GM12878 (cell line): ENCODE results near the gene SPRYD7.

Experiments used
- CEBPB ChIP-seq, 2 experiments: fragments of 150-350 bp in 1 of 2; IDR thresholded peaks; 2 replicates each; pipeline ENCODE4 v1.6.1; 2012 to 2014; ENCODE audit warnings: low read depth in 2 of 2, low read length in 2 of 2, borderline replicate concordance in 1 of 2, inconsistent platforms in 1 of 2
- CTCF ChIP-seq, 3 experiments: IDR thresholded peaks in 2 of 3; conservative IDR thresholded peaks in 1 of 3; 2 replicates each; pipeline ENCODE4 v1.5.1; 2011; ENCODE audit warnings: low read depth in 3 of 3, low read length in 3 of 3, mild to moderate bottlenecking in 3 of 3, control low read depth in 2 of 3, moderate library complexity in 2 of 3, inconsistent platforms in 1 of 3, mixed read lengths in 1 of 3; ENCODE audit not compliant: control insufficient read depth in 2 of 3, insufficient read depth in 1 of 3; ENCODE audit errors: extremely low read depth in 1 of 3
- EP300 ChIP-seq, 2 experiments: fragments of 150-350 bp in 1 of 2; IDR thresholded peaks; 2 replicates each; pipeline ENCODE4 v1.6.1; 2011 to 2012; ENCODE audit warnings: low read depth in 2 of 2, low read length in 2 of 2, borderline replicate concordance in 1 of 2, improper control_type of control experiment in 1 of 2, inconsistent platforms in 1 of 2; ENCODE audit not compliant: control insufficient read depth in 1 of 2
- HDAC2 ChIP-seq: fragments of 200-600 bp; sonication (generic); IDR thresholded peaks from 2 replicates; pipeline ENCODE4 v1.6.1; 2017
- POLR2A ChIP-seq: IDR thresholded peaks from 2 replicates; pipeline ENCODE4 v1.6.1; 2011; ENCODE audit warnings: low read depth, mild to moderate bottlenecking, low read length

- TF ChIP-seq POLR2A: no peak
- no peak for TF ChIP-seq HDAC2
- TF ChIP-seq CEBPB (IDR thresholded peaks at IDR 0.05; ENCODE audit: borderline replicate concordance in 1 of 2, low read depth in 2 of 2, low read length in 2 of 2): no peak
- no peak for TF ChIP-seq CTCF (IDR thresholded peaks at IDR 0.05 in 2 of 3, conservative IDR thresholded peaks at IDR 0.05 in 1 of 3; ENCODE audit: control insufficient read depth in 2 of 3, extremely low read depth in 1 of 3, insufficient read depth in 1 of 3, low read depth in 3 of 3, low read length in 3 of 3)
- TF ChIP-seq EP300 (IDR thresholded peaks at IDR 0.05; ENCODE audit: borderline replicate concordance in 1 of 2, control insufficient read depth in 1 of 2, low read depth in 2 of 2, low read length in 2 of 2): no peak
Measured at GRCh38 chr13:49932066-49932465, 4.1 kb downstream of the SPRYD7 start.
